ENCODE data around the gene MARCHF5. TPM values are rescaled to one million over a fixed set of nuclear protein-coding genes. Genes with fewer than 3 reads are reported as not detected.

MARCHF5 gene
- total and polyA plus RNA-seq, 11 donors: 11.8 to 55.7 (median 29.4) TPM

GRCh38 chr10:92242910-92243671, 47.9 kb upstream of the MARCHF5 start:
- ATAC-seq: peak; percentile 55 to 78 (median 70)
- Histone ChIP-seq H3K36me3 (no peaks in the 10 kb centered on the region), H3K4me1 (peaks cover 0 to 36% (median 12%) of the 10 kb centered on the region in 12 donors), H3K27me3 (no peaks in the 10 kb centered on the region), H3K27ac (peak overlapping the region in 11 of 12 donors; percentile 79 to 91 (median 88)), H3K9me3 (no peaks in the 10 kb centered on the region), H3K4me3 (peak overlapping the region in 11 of 12 donors; percentile 29 to 82 (median 76))
- peak in 4 of 5 donors; percentile 60 to 77 (median 66) for DNase-seq
- intact Hi-C loops (cut with DNase I): loop anchor here in 8 of 10 donors (2.0 to 10.0 kb wide), 5 partner anchors 34 to 158 kb away; partner anchors contain the start of genes CPEB3 (in 3 of the 8) and MARCHF5 (in 3 of the 8)
- 6 to 10% (median 8%) methylated on average over 8 of the region's 8 CpGs for WGBS, 4 donors
- TF ChIP-seq CTCF (IDR thresholded peaks at IDR 0.05): no peak
- TF ChIP-seq POLR2A (IDR thresholded peaks at IDR 0.05): no peak

GRCh38 chr10:92244796-92245195, 46.2 kb upstream of the MARCHF5 start:
- H3K4me1 ChIP-seq: peaks cover 0 to 22% (median 7%) of the 10 kb centered on the region in 12 donors
- TF ChIP-seq POLR2A (IDR thresholded peaks at IDR 0.05): no peak
- no peak for TF ChIP-seq CTCF (IDR thresholded peaks at IDR 0.05)
- no peaks in the 10 kb centered on the region for H3K27me3 ChIP-seq
- ATAC-seq (no peak), DNase-seq (no peak)
- no peak overlapping the region for H3K4me3 ChIP-seq
- intact Hi-C loops (cut with DNase I): loop anchor here in 8 of 10 donors (5.0 to 10.0 kb wide), 4 partner anchors 33 to 160 kb away; partner anchors contain the start of genes CPEB3 (in 3 of the 8) and MARCHF5 (in 3 of the 8)
- H3K27ac ChIP-seq: no peak overlapping the region
- no peaks in the 10 kb centered on the region for H3K36me3 ChIP-seq
- no peaks in the 10 kb centered on the region for H3K9me3 ChIP-seq
- WGBS, 4 donors: 91 to 99% (median 96%) methylated on average over 3 of the region's 3 CpGs

GRCh38 chr10:92248566-92248965, 42.4 kb upstream of the MARCHF5 start:
- Histone ChIP-seq H3K27me3 (no peaks in the 10 kb centered on the region), H3K4me1 (peaks cover 0 to 4% (median 2%) of the 10 kb centered on the region in 12 donors), H3K4me3 (no peak overlapping the region), H3K9me3 (no peaks in the 10 kb centered on the region), H3K27ac (no peak overlapping the region), H3K36me3 (no peaks in the 10 kb centered on the region)
- DNase-seq (no peak), ATAC-seq (no peak)
- intact Hi-C loops (cut with DNase I): loop anchor here in 1 of 10 donors (10.0 kb wide), 1 partner anchor 164 kb away; no protein-coding TSS in a partner anchor
- TF ChIP-seq CTCF (IDR thresholded peaks at IDR 0.05) (no peak), POLR2A (IDR thresholded peaks at IDR 0.05) (no peak)
- WGBS, 4 donors: 87 to 93% (median 89%) methylated on average over 2 of the region's 2 CpGs

GRCh38 chr10:92263396-92263795, 27.6 kb upstream of the MARCHF5 start:
- H3K27me3 ChIP-seq: no peaks in the 10 kb centered on the region
- intact Hi-C loops (cut with DNase I): no loop called here
- no peak overlapping the region for H3K27ac ChIP-seq
- H3K4me3 ChIP-seq: no peak overlapping the region
- TF ChIP-seq POLR2A (IDR thresholded peaks at IDR 0.05) (no peak), CTCF (IDR thresholded peaks at IDR 0.05) (no peak)
- ATAC-seq (no peak), DNase-seq (no peak)
- 93 to 98% (median 96%) methylated on average over 2 of the region's 2 CpGs for WGBS, 4 donors
- H3K36me3 ChIP-seq: no peaks in the 10 kb centered on the region
- peaks cover 0 to 8% (median 2%) of the 10 kb centered on the region in 12 donors for H3K4me1 ChIP-seq
- no peaks in the 10 kb centered on the region for H3K9me3 ChIP-seq

Measured in heart left ventricle (tissue), 16 donors.